GM06990 (cell line): ENCODE data around the gene RPL13A.

ENCODE experiments used
- DNase-seq: peaks from one replicate; pipeline ENCODE4 v3.0.0-alpha.2; 2011; ENCODE audit not compliant: insufficient read length; ENCODE audit errors: extremely low read depth
- H3K27me3 ChIP-seq: replicated peaks from 2 replicates; pipeline ENCODE4 v1.6.0; 2011; ENCODE audit warnings: low read length; ENCODE audit not compliant: control insufficient read depth, insufficient read depth
- H3K36me3 ChIP-seq: 2 replicates; pipeline ENCODE4 v1.5.1; 2011; ENCODE audit warnings: low read length; ENCODE audit not compliant: control insufficient read depth, insufficient read depth
- H3K4me3 ChIP-seq: replicated peaks from 2 replicates; pipeline ENCODE4 v1.5.1; 2011; ENCODE audit warnings: low read depth, mild to moderate bottlenecking, control low read depth, low read length
- CTCF ChIP-seq: IDR thresholded peaks from 2 replicates; pipeline ENCODE4 v1.5.1; 2011; ENCODE audit warnings: low read length, control low read depth, mild to moderate bottlenecking, inconsistent platforms; ENCODE audit not compliant: insufficient read depth, poor library complexity, severe bottlenecking

The RPL13A gene

GRCh38 chr19:49461656-49462055 lies 25.8 kb upstream of the RPL13A start:
- TF ChIP-seq CTCF, result no peak
- no peaks in the 10 kb centered on the region for H3K27me3 ChIP-seq
- H3K36me3 ChIP-seq, result peaks cover 13% of the 10 kb centered on the region
- no peak overlapping the region for H3K4me3 ChIP-seq
- DNase-seq, result no peak

GRCh38 chr19:49462492-49462891 lies 24.9 kb upstream of the RPL13A start:
- no peak for TF ChIP-seq CTCF
- Histone ChIP-seq H3K27me3 (no peaks in the 10 kb centered on the region), H3K36me3 (peaks cover 13% of the 10 kb centered on the region), H3K4me3 (no peak overlapping the region)
- no peak for DNase-seq

- Histone ChIP-seq H3K36me3 (peaks cover 16% of the 10 kb centered on the region), H3K27me3 (no peaks in the 10 kb centered on the region), H3K4me3 (no peak overlapping the region)
- DNase-seq, result no peak
- no peak for TF ChIP-seq CTCF
Observed at GRCh38 chr19:49463960-49464740, 23.3 kb upstream of the RPL13A start.

- DNase-seq, result no peak
- no peaks in the 10 kb centered on the region for H3K27me3 ChIP-seq
- TF ChIP-seq CTCF, result no peak
- H3K4me3 ChIP-seq, result no peak overlapping the region
- peaks cover 12% of the 10 kb centered on the region for H3K36me3 ChIP-seq
Observed at GRCh38 chr19:49465371-49465770, 22.0 kb upstream of the RPL13A start.

- no peaks in the 10 kb centered on the region for H3K27me3 ChIP-seq
- TF ChIP-seq CTCF, result no peak
- DNase-seq, result no peak
- H3K4me3 ChIP-seq, result no peak overlapping the region
- H3K36me3 ChIP-seq, result peaks cover 10% of the 10 kb centered on the region
Observed at GRCh38 chr19:49468199-49468598, 19.2 kb upstream of the RPL13A start.
